K562 (cell line): ENCODE results near the gene BCAS4. TPM values are rescaled to one million over a fixed set of nuclear protein-coding genes. Genes with fewer than 3 reads are reported as not detected.

Experiments
- ATAC-seq: fragments of 200-7000 bp; cut with Tn5 transposase; 3 replicates; pipeline ENCODE4 v1.9.1; 2020; ENCODE audit warnings: moderate library complexity
- BruUV-seq: library from RNA; stranded (reverse); fragments of 400-500 nt; replicated peaks from 2 replicates; lab custom pipeline; 2021; lab: Mats Ljungman, UMichigan
- CTCF ChIA-PET: fragments of 300-600 bp; formaldehyde crosslinking; extraction: SDS; loops from one replicate; lab custom pipeline; 2021; ENCODE audit warnings: low intra/inter-chr PET ratio; lab: Yijun Ruan, JAX
- POLR2A ChIA-PET: fragments of 300-600, 350-650 bp; sonication (Branson Sonifier 250); formaldehyde crosslinking; extraction: SDS; loops from one replicate; lab custom pipeline; 2021; ENCODE audit warnings: antibody characterized with exemption, inconsistent platforms; lab: Yijun Ruan, JAX
- DNase-seq, 4 experiments: peaks; one replicate each; pipeline versions ENCODE4 v3.0.0 to v3.0.0-alpha.2; 2011 to 2018; ENCODE audit warnings: low spot score in 3 of 4, mixed read lengths in 3 of 4; ENCODE audit errors: extremely low read depth in 1 of 4
- FAIRE-seq: peaks from 2 replicates; lab custom pipeline; 2011; peaks lifted over from hg19 to GRCh38; lab: Jason Lieb, UNC
- H2AFZ ChIP-seq: 2 replicates; pipeline ENCODE4 v1.6.0; 2011; ENCODE audit warnings: low read depth, low read length, control low read depth, inconsistent platforms
- H3K27ac ChIP-seq: fragments of 200-600 bp; 3 replicates; pipeline ENCODE4 v1.8.0; 2011; ENCODE audit warnings: low read depth, mild to moderate bottlenecking, control low read depth, inconsistent platforms, low read length, moderate library complexity, mixed read lengths; ENCODE audit errors: extremely low read depth
- H3K27me3 ChIP-seq, 2 experiments: fragments of 300-600 bp in 1 of 2; 2 replicates in 1 of 2; 3 replicates in 1 of 2; pipeline versions ENCODE4 v1.6.0 to v1.8.0; 2011; ENCODE audit warnings: inconsistent platforms in 2 of 2, low read length in 2 of 2, mild to moderate bottlenecking in 1 of 2, mixed read lengths in 1 of 2, moderate library complexity in 1 of 2; ENCODE audit not compliant: control insufficient read depth in 2 of 2, insufficient read depth in 2 of 2
- H3K36me3 ChIP-seq: fragments of 300-600 bp; 3 replicates; pipeline ENCODE4 v1.8.0; 2011; ENCODE audit warnings: mild to moderate bottlenecking, low read length, inconsistent platforms; ENCODE audit not compliant: control insufficient read depth, insufficient read depth
- H3K4me1 ChIP-seq, 2 experiments: fragments of 200-600 bp in 1 of 2; replicated peaks in 1 of 2; 2 replicates in 1 of 2; 3 replicates in 1 of 2; pipeline versions ENCODE4 v1.5.1 to v1.8.0; 2011; ENCODE audit warnings: inconsistent platforms in 2 of 2, low read length in 2 of 2, mild to moderate bottlenecking in 1 of 2, mixed read lengths in 1 of 2, moderate library complexity in 1 of 2; ENCODE audit not compliant: control insufficient read depth in 2 of 2, insufficient read depth in 2 of 2
- H3K4me2 ChIP-seq: 2 replicates; pipeline ENCODE4 v1.6.1; 2011; ENCODE audit warnings: low read length, control low read depth, inconsistent platforms, mixed read lengths; ENCODE audit not compliant: insufficient read depth
- H3K4me3 ChIP-seq: fragments of 200-600 bp; sonication (generic), shearing (Covaris generic); 2 replicates; pipeline ENCODE4 v1.5.1; 2016; ENCODE audit warnings: control low read depth, inconsistent platforms
- H3K79me2 ChIP-seq: fragments of 200-600 bp; 3 replicates; pipeline ENCODE4 v1.8.0; 2011; ENCODE audit warnings: low read length, inconsistent platforms; ENCODE audit not compliant: control insufficient read depth, insufficient read depth
- H3K9ac ChIP-seq, 2 experiments: 2 replicates each; pipeline versions ENCODE4 v1.6.0 to v1.6.1; 2011; ENCODE audit warnings: low read depth in 2 of 2, low read length in 2 of 2, control low read depth in 1 of 2, inconsistent platforms in 1 of 2, mild to moderate bottlenecking in 1 of 2, mixed read lengths in 1 of 2; ENCODE audit not compliant: insufficient read depth in 1 of 2
- H3K9me1 ChIP-seq: one replicate; pipeline ENCODE4 v1.6.0; 2011; ENCODE audit warnings: inconsistent platforms, mild to moderate bottlenecking, low read length, moderate library complexity; ENCODE audit not compliant: control insufficient read depth, insufficient read depth
- H3K9me3 ChIP-seq: replicated peaks from 2 replicates; pipeline ENCODE4 v1.5.1; 2011; ENCODE audit warnings: low read depth, low read length, inconsistent platforms; ENCODE audit not compliant: control insufficient read depth, insufficient read depth
- H4K20me1 ChIP-seq: replicated peaks from 2 replicates; pipeline ENCODE4 v1.6.1; 2011; ENCODE audit warnings: low read length, inconsistent platforms, mixed read lengths; ENCODE audit not compliant: control insufficient read depth, insufficient read depth
- BDP1 ChIP-seq: IDR thresholded peaks from 3 replicates; pipeline ENCODE4 v1.6.1; 2011; ENCODE audit not compliant: insufficient read length, insufficient read depth
- CTBP1 ChIP-seq: fragments of 450-650 bp; IDR thresholded peaks from 2 replicates; pipeline ENCODE4 v1.6.1; 2016; ENCODE audit warnings: borderline replicate concordance
- E2F6 ChIP-seq, 2 experiments: IDR thresholded peaks; 2 replicates each; pipeline ENCODE4 v1.6.1; 2011; ENCODE audit warnings: borderline replicate concordance in 1 of 2, control low read depth in 1 of 2, low read depth in 1 of 2, low read length in 1 of 2, mild to moderate bottlenecking in 1 of 2, mixed read lengths in 1 of 2, moderate library complexity in 1 of 2; ENCODE audit not compliant: insufficient read depth in 1 of 2, insufficient read length in 1 of 2, poor library complexity in 1 of 2, severe bottlenecking in 1 of 2; ENCODE audit errors: extremely low read depth in 1 of 2
- FUS ChIP-seq: fragments of 200-400 bp; formaldehyde crosslinking; optimal IDR thresholded peaks from 2 replicates; pipeline ENCODE3; 2017; ENCODE audit warnings: low read depth, low read length
- GABPB1 ChIP-seq: sonication (generic); formaldehyde crosslinking; IDR thresholded peaks from 2 replicates; pipeline ENCODE4 v1.8.0; 2022; ENCODE audit warnings: mild to moderate bottlenecking, missing genetic modification reagents
- GTF2A2 ChIP-seq: IDR thresholded peaks from 2 replicates; pipeline ENCODE4 v1.6.1; 2016; ENCODE audit warnings: mild to moderate bottlenecking, missing genetic modification characterization, missing compliant biosample characterization
- ID3 ChIP-seq, 2 experiments: fragments of 250-450 bp in 1 of 2; fragments of 450-650 bp in 1 of 2; sonication (Bioruptor Pico) in 1 of 2; IDR thresholded peaks; 2 replicates each; pipeline versions ENCODE4 v1.6.1 to v1.8.0; 2016 to 2021; ENCODE audit warnings: mild to moderate bottlenecking in 2 of 2, moderate library complexity in 2 of 2, missing compliant biosample characterization in 1 of 2, missing genetic modification characterization in 1 of 2
- MEIS2 ChIP-seq: fragments of 450-650 bp; IDR thresholded peaks from 2 replicates; pipeline ENCODE4 v1.6.1; 2014; ENCODE audit warnings: mild to moderate bottlenecking; ENCODE audit not compliant: partially characterized antibody
- MTF1 ChIP-seq: fragments of 250-450 bp; sonication (Bioruptor Pico); IDR thresholded peaks from 2 replicates; pipeline ENCODE4 v1.9.0; 2021; ENCODE audit warnings: moderate library complexity, mild to moderate bottlenecking, inconsistent platforms, borderline replicate concordance
- NR1H2 ChIP-seq: sonication (generic); formaldehyde crosslinking; IDR thresholded peaks from 2 replicates; pipeline ENCODE4 v1.4.0; 2020; ENCODE audit warnings: mild to moderate bottlenecking, missing genetic modification reagents
- POLR2AphosphoS5 ChIP-seq: IDR thresholded peaks from 2 replicates; pipeline ENCODE4 v1.6.1; 2011; ENCODE audit warnings: mild to moderate bottlenecking, low read depth, low read length, moderate library complexity; ENCODE audit not compliant: control insufficient read depth, insufficient read depth
- SIN3A ChIP-seq, 2 experiments: fragments of 150-350 bp in 1 of 2; IDR thresholded peaks; 2 replicates each; pipeline ENCODE4 v1.6.1; 2011 to 2016; ENCODE audit warnings: borderline replicate concordance in 2 of 2, low read depth in 2 of 2, low read length in 2 of 2, mild to moderate bottlenecking in 2 of 2, moderate library complexity in 2 of 2; ENCODE audit not compliant: control insufficient read depth in 1 of 2
- SMAD4 ChIP-seq: fragments of 250-450 bp; sonication (Bioruptor Pico); conservative IDR thresholded peaks from 2 replicates; pipeline ENCODE4 v1.8.0; 2021; ENCODE audit warnings: inconsistent platforms, mild to moderate bottlenecking, moderate library complexity
- SRF ChIP-seq, 2 experiments: fragments of 250-450, 450-650 bp in 1 of 2; sonication (Bioruptor Pico) in 1 of 2; sonication (generic) in 1 of 2; formaldehyde crosslinking; IDR thresholded peaks; 2 replicates each; pipeline versions ENCODE4 v1.5.0 to v1.5.1; 2020 to 2022; ENCODE audit warnings: mild to moderate bottlenecking in 1 of 2, missing genetic modification reagents in 1 of 2
- STAT5B ChIP-seq: fragments of 250-450 bp; sonication (Bioruptor Pico); IDR thresholded peaks from 2 replicates; pipeline ENCODE4 v1.8.0; 2021; ENCODE audit warnings: mild to moderate bottlenecking, inconsistent platforms
- THRB ChIP-seq: fragments of 450-650 bp; formaldehyde crosslinking; conservative IDR thresholded peaks from 2 replicates; pipeline ENCODE4 v1.4.0; 2022; ENCODE audit warnings: mild to moderate bottlenecking, missing genetic modification characterization
- ZFP36 ChIP-seq: fragments of 150-350 bp; IDR thresholded peaks from 2 replicates; pipeline ENCODE4 v1.6.1; 2018; ENCODE audit warnings: low read length, low read depth; ENCODE audit not compliant: partially characterized antibody
- ZNF184 ChIP-seq: sonication (generic); formaldehyde crosslinking; IDR thresholded peaks from 2 replicates; pipeline ENCODE4 v1.5.0; 2020; ENCODE audit warnings: missing genetic modification reagents
- WGBS: fragments of 100-300 bp; shearing (Covaris generic); methylation state at CpG from one replicate; pipeline ENCODE4 v1.1.6; 2016; ENCODE audit warnings: low coverage, mixed read lengths; ENCODE audit not compliant: insufficient coverage; ENCODE audit errors: missing lambda C conversion rate; 5-methylcytosine and 5-hydroxymethylcytosine counted together
- in situ Hi-C: fragments of 300-500 bp; cut with MboI; formaldehyde crosslinking; loops from 4 replicates; pipeline ENCODE4 v1.15.0; 2018; ENCODE audit warnings: inconsistent platforms, mixed read lengths
- intact Hi-C: fragments of 100-400 bp; cut with micrococcal nuclease; formaldehyde crosslinking; loops from 2 replicates; pipeline ENCODE4 v1.14.2; 2022
- polyA plus RNA-seq, 8 experiments: library from polyadenylated mRNA; depleted of rRNA in 4 of 8; stranded (reverse) in 5 of 8; unstranded in 3 of 8; fragments of >200 nt; fragmentation: Nextera tagmentation in 2 of 8; fragmentation: Illumina TruSeq in 1 of 8; extraction: Ambion mirVana in 2 of 8; extraction: Trizol in 1 of 8; gene quantifications; 2 replicates each; pipeline versions ENCODE4 v1.2.1 to v1.2.3, GENCODE V29; 2011 to 2014; ENCODE audit warnings: inconsistent platforms in 1 of 8, missing spikeins in 1 of 8
- total RNA-seq, 7 experiments: library from RNA; depleted of rRNA in 6 of 7; stranded (reverse); fragments of >200 nt in 6 of 7; fragmentation: Illumina TruSeq in 2 of 7; extraction: Trizol in 2 of 7; gene quantifications; 2 replicates each; pipeline versions ENCODE4 v1.2.1 to v1.2.3, GENCODE V29; 2011 to 2021; ENCODE audit warnings: low replicate concordance in 1 of 7

BCAS4 gene
- total and polyA plus RNA-seq, 9 of the 15 experiments (the other 6 are each of a cell fraction or from before 2014, with no cell fraction given): 0.15 to 2.3 (median 0.47) TPM

- intact Hi-C loops (no loop called here), in situ Hi-C loops (no loop called here)
- no peaks in the 10 kb centered on the region for H4K20me1 ChIP-seq
- ATAC-seq: peak; percentile 41; the same call in 2 of the 3 replicates
- CTCF ChIA-PET: no interaction called here
- H3K4me3 ChIP-seq: no peak overlapping the region
- H3K79me2 ChIP-seq: no peaks in the 10 kb centered on the region
- no peak overlapping the region for H2AFZ ChIP-seq
- no peak overlapping the region for H3K4me2 ChIP-seq
- no peaks in the 10 kb centered on the region for H3K36me3 ChIP-seq
- no peaks in the 10 kb centered on the region for H3K9me3 ChIP-seq
- peaks cover 3 to 15% of the 10 kb centered on the region in 2 experiments; a peak in 3 of 5 replicates for H3K27me3 ChIP-seq
- peak overlapping the region in 1 of 2 experiments; percentile 78; a peak in 2 of 4 replicates for H3K9ac ChIP-seq
- WGBS: 18% methylated on average over 18 of the region's 18 CpGs
- no peaks in the 10 kb centered on the region for H3K9me1 ChIP-seq
- no peak for DNase-seq
- no peak overlapping the region for H3K27ac ChIP-seq
- H3K4me1 ChIP-seq: peaks cover 0 to 26% of the 10 kb centered on the region in 2 experiments; a peak in 3 of 5 replicates
- BruUV-seq: no TSS peak
- no peak for FAIRE-seq
- POLR2A ChIA-PET: interaction anchor here (0.7 kb wide), 1 partner anchor 25 kb away, joined by 3 read pairs; no protein-coding TSS in a partner anchor
- no peak for TF ChIP-seq THRB
- no peak for TF ChIP-seq NR1H2 (CRISPR knock-in tag)
- no peak for TF ChIP-seq CTBP1
- TF ChIP-seq SIN3A (IDR thresholded peaks at IDR 0.05; ENCODE audit: borderline replicate concordance in 2 of 2, control insufficient read depth in 1 of 2, low read depth in 2 of 2, low read length in 2 of 2): no peak
- no peak for TF ChIP-seq GTF2A2 (tag)
- TF ChIP-seq MEIS2: peak; percentile 24
- TF ChIP-seq GABPB1: no peak
- no peak for TF ChIP-seq FUS
- no peak for TF ChIP-seq STAT5B
- no peak for TF ChIP-seq ID3 (CRISPR knock-in tag; IDR thresholded peaks at IDR 0.05)
- no peak for TF ChIP-seq ID3 (tag; IDR thresholded peaks at IDR 0.05)
- no peak for TF ChIP-seq ZNF184
- TF ChIP-seq E2F6 (IDR thresholded peaks at IDR 0.05; ENCODE audit: borderline replicate concordance in 1 of 2, extremely low read depth in 1 of 2, insufficient read depth in 1 of 2, insufficient read length in 1 of 2, low read depth in 1 of 2, low read length in 1 of 2, poor library complexity in 1 of 2, severe bottlenecking in 1 of 2): peak in 1 of 2 experiments; percentile 12
- no peak for TF ChIP-seq SMAD4 (CRISPR knock-in tag)
- no peak for TF ChIP-seq POLR2AphosphoS5
- no peak for TF ChIP-seq BDP1
- no peak for TF ChIP-seq SRF (CRISPR knock-in tag; IDR thresholded peaks at IDR 0.05)
- peak; percentile 10 for TF ChIP-seq ZFP36
- TF ChIP-seq MTF1 (CRISPR knock-in tag): no peak
Observed at GRCh38 chr20:50848846-50849673, 54.2 kb downstream of the BCAS4 start.
